Right lobe of liver (tissue), 4 donors: ENCODE measurements around the gene CLCA1.

Experiments
- CTCF ChIP-seq, 4 donors: fragments of 200-600 bp in 3 of 4; fragments of 450-650 bp in 1 of 4; IDR thresholded peaks; one replicate each; pipeline versions ENCODE4 v1.5.1 to v1.8.0; 2016 to 2022; ENCODE audit warnings: antibody characterized with exemption in 4 of 4, mild to moderate bottlenecking in 2 of 4
- POLR2A ChIP-seq: fragments of 450-650 bp; IDR thresholded peaks from one replicate; pipeline ENCODE4 v1.6.1; 2017; ENCODE audit warnings: antibody characterized with exemption, mild to moderate bottlenecking
- donor health status: DM: no; HTN: no; CAD: no.
- donor health status: DM: no; HTN: no; CAD: no.
- donor health status: DM: no; HTN: yes; CAD: no.

GRCh38 chr1:86507935-86508582 lies 39.3 kb downstream of the CLCA1 start:
- TF ChIP-seq CTCF (IDR thresholded peaks at IDR 0.05), result peak; percentile 35 to 47 (median 44)
- TF ChIP-seq POLR2A, result no peak
